Astrocyte of the cerebellum (primary cell): ENCODE measurements around the gene SPATA13.
"Not testable (repeated sequence)": the region's sequence is repeated elsewhere in the genome, so short reads cannot be mapped to it uniquely, and the experiment has no call there.

Experiments used
- DNase-seq: peaks from one replicate; pipeline ENCODE4 v3.0.0-alpha.2; 2011; ENCODE audit warnings: low read depth
- H3K4me3 ChIP-seq: 2 replicates; pipeline ENCODE4 v1.5.1; 2011; ENCODE audit warnings: mild to moderate bottlenecking, low read depth, low read length, moderate library complexity
- in situ Hi-C: cut with HindIII; loops from 2 replicates; pipeline ENCODE4 v1.10.0; 2017; ENCODE audit warnings: low sequenced_read_pairs
- TF ChIP-seq, protein P1 (sequence below): IDR thresholded peaks from 2 replicates; pipeline ENCODE4 v1.5.1; 2012; ENCODE audit warnings: low read length, low read depth, moderate library complexity, mild to moderate bottlenecking; ENCODE audit errors: missing control alignments

Gene SPATA13

DNA sequence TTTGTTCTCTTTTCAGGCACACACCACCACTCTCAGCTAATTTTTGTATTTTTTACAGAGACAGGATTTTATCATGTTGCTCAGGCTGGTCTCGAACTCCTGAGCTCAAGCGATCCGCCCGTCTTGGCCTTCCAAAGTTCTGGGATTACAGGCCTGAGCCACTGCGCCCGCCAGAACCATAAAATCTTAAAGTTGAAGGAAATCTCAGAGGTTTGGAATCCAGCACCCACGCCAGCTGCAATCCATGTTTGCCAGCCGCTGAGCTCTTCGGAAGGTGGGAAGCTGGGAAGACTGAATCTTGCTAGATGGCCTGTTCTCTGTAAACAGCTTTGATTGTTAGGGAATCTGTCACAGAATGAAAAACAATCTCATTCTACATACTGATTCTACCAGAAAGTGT, 38.5 kb downstream of the SPATA13 start:
- in situ Hi-C loops = no loop called here
- TF ChIP-seq, protein P1, sequence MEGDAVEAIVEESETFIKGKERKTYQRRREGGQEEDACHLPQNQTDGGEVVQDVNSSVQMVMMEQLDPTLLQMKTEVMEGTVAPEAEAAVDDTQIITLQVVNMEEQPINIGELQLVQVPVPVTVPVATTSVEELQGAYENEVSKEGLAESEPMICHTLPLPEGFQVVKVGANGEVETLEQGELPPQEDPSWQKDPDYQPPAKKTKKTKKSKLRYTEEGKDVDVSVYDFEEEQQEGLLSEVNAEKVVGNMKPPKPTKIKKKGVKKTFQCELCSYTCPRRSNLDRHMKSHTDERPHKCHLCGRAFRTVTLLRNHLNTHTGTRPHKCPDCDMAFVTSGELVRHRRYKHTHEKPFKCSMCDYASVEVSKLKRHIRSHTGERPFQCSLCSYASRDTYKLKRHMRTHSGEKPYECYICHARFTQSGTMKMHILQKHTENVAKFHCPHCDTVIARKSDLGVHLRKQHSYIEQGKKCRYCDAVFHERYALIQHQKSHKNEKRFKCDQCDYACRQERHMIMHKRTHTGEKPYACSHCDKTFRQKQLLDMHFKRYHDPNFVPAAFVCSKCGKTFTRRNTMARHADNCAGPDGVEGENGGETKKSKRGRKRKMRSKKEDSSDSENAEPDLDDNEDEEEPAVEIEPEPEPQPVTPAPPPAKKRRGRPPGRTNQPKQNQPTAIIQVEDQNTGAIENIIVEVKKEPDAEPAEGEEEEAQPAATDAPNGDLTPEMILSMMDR = no peak
- no peak for DNase-seq
- no peak overlapping the region for H3K4me3 ChIP-seq

DNA sequence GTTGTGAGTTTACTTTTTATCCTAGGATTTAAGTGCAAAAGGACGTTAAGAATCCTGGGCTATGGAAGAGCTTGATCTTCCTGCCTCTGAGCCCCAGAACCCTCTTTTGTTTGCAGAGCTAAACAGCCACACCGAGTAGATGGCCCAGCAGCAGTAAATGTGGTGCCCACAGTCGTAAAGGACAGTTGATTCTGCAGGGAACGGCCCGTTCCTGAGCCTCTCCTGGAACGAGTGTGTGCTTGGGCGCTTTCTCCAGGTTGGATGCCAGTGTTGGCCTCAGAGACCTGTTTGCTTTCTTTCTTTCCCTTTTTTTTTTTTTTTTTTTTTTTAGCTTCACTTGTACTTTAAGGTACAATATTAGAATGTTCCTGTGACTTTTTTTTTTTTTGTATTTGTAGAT, 41.7 kb downstream of the SPATA13 start:
- H3K4me3 ChIP-seq = no peak overlapping the region
- in situ Hi-C loops = loop anchor here (25.0 kb wide), 1 partner anchor 165 kb away; no protein-coding TSS in a partner anchor
- TF ChIP-seq, protein P1 = no peak
- DNase-seq = no peak

DNA sequence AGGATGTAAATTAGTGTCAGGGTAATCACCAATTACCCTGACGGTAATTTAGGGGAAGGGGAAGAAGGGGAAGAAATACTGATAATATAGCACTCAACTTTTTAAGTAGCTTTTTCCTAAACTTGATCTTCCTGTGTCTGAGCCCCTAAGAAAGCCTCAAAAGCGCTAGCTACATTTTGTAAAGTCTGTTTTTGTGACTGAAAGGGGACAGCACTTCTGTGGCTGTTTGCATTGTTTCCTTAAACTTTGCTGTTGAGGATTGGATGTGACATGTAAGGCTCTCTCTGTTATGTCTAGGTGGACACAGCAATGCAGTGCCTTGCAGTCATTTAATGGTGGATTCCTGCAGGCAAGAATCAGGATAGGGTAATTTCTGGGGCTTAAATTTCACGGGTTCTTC, 42.8 kb downstream of the SPATA13 start:
- H3K4me3 ChIP-seq = no peak overlapping the region
- no peak for DNase-seq
- TF ChIP-seq, protein P1 = no peak
- in situ Hi-C loops = loop anchor here (25.0 kb wide), 1 partner anchor 166 kb away; no protein-coding TSS in a partner anchor

DNA sequence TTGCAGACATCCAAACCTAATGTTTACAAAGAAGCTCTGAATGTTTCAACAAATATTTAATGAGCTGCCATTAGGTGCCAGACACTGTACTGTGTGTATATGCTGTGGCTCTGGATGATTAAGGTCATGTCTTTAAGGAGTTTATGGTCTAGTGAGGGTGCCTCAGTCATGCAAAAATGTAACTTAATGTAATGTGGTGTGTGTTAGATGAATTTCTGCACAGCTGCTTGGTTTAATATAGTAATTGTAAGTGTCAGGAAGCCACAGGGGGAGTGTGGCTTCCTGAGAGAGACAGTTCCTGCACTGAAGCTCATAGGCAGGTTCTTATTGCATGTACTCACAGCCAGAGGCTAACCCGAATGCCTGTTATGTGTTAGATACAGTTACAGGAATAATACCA, 43.3 kb downstream of the SPATA13 start:
- no peak overlapping the region for H3K4me3 ChIP-seq
- TF ChIP-seq, protein P1 = no peak
- peak; percentile 23 for DNase-seq
- in situ Hi-C loops = loop anchor here (25.0 kb wide), 1 partner anchor 167 kb away; no protein-coding TSS in a partner anchor

DNA sequence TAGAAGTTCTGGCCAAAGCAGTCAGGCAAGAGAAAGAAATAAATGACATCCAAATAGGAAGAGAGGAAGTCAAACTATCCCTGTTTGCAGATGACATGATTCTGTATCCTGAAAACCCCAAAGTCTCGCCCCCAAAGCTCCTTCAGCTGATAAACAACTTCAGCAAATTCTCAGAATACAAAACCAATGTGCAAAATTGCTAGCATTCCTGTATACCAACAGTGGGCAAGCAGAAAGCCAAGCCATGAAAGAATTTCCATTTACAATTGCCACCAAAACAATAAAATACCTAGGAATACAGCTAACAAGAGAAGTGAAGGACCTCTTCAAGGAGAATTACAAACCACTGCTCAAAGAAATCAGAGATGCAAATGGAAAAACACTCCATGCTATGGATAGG, 44.6 kb downstream of the SPATA13 start:
- in situ Hi-C loops = loop anchor here (25.0 kb wide), 1 partner anchor 168 kb away; no protein-coding TSS in a partner anchor
- not testable (repeated sequence) for DNase-seq, H3K4me3 ChIP-seq

DNA sequence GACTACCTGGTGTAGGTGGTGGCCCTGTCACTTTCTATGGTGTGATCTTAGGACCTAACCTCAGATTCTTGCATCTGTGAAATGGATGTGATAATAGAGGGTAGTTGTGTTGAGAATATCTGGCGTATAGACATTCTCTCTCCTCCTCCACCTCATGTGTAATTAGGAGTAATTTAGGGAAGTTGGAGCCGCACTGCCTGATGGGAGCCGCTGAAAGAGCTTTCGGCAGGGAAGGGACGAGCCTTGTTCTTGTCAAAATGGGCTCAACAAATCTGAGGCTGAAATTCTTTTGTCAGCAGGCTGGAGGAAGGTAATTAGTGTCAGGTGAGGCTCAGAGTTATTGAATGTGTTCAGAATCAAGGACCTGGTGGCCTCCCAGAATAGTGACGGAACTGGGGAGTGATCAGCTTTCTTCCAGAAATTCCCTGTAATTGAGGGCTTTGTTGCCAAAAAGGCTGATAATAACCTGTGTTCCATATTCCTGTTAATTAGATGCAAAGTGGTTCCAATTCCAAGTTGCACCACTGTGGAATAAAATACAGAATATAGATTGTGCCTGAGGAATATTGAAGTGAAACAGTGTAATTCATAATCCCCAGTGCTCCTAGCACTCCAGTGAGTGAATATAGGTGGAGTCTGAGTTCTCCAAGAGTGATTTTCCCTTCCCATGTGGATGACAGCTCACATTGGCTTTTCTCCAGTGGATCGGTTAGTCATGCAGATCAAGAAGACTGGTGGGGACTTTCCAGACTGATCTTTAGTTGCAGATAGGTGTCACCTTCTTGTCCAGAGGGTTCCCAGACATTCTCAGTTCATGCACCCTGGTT, 47.5 kb downstream of the SPATA13 start:
- in situ Hi-C loops = loop anchor here (25.0 kb wide), 1 partner anchor 171 kb away; no protein-coding TSS in a partner anchor
- peak; percentile 79 for DNase-seq
- TF ChIP-seq, protein P1 = no peak
- no peak overlapping the region for H3K4me3 ChIP-seq

DNA sequence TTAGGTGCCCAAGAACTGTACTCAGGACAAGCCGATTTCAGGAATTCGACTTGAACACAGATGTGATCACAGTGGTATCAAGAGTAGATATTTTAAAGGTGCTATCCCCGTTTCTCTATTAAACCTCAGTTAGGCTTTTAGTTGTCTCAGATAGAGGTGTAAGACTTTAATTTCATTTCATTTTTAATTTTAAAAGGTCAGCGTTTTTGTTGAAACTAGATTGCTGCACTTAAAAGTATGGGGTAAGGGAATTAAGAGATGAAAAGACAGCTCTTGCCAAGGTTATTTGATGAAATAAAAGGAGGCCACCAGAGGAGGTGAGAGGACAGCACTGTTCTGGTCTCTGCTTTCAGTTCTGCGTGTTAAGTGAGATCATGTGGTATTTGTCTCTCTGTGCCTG, 48.6 kb downstream of the SPATA13 start:
- in situ Hi-C loops = loop anchor here (25.0 kb wide), 1 partner anchor 172 kb away; no protein-coding TSS in a partner anchor
- DNase-seq = no peak

More for the DNA sequence above, 48.6 kb downstream of the SPATA13 start:
- no peak overlapping the region for H3K4me3 ChIP-seq
- TF ChIP-seq, protein P1 = no peak
